HG02970 (cell line): Measurements from ENCODE around the gene ALDH1A1.

ENCODE experiments used
- ATAC-seq: cut with Tn5 transposase; IDR thresholded peaks from one replicate; pipeline ENCODE4 v1.9.1; 2021; ENCODE audit warnings: mild to moderate bottlenecking, moderate library complexity, moderate number of reproducible peaks; ENCODE audit not compliant: unreplicated experiment, low FRiP score

ALDH1A1 gene

DNA sequence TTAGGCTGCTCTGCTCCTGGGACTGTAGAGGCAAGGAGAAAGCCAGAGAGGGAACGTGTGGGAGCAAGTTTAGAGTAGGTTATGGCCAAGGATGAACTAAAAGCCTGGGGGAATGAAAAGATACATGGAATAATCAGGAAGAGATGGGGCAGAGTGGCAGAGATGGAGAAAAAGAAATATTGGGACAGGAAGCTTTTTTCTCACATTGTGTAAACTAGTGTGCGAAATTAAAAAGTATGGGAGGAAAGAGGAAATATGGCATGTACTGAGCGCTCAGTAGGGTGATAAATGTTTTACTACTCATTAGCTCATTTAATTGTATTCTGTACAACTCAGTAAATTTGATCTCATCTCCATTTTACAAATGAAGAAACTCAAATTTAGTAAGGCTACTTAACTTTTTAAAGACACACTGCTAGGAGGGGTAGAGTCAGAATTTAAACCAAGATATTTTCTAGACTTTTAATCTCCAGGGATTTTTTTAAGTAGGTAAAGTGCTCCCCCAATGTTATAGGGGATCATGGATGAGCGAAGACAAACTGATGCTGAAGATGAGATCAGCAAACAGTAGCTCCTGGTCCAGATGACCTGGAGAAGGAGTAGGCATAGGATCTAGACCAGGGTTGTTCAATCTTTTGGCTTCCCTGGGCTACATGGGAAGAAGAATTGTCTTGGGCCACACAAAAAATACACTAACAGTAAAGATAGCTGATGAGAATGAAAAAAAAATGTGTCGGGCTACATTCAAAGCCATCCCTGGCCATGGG, 30.8 kb downstream of the ALDH1A1 start:
- ATAC-seq = no peak

DNA sequence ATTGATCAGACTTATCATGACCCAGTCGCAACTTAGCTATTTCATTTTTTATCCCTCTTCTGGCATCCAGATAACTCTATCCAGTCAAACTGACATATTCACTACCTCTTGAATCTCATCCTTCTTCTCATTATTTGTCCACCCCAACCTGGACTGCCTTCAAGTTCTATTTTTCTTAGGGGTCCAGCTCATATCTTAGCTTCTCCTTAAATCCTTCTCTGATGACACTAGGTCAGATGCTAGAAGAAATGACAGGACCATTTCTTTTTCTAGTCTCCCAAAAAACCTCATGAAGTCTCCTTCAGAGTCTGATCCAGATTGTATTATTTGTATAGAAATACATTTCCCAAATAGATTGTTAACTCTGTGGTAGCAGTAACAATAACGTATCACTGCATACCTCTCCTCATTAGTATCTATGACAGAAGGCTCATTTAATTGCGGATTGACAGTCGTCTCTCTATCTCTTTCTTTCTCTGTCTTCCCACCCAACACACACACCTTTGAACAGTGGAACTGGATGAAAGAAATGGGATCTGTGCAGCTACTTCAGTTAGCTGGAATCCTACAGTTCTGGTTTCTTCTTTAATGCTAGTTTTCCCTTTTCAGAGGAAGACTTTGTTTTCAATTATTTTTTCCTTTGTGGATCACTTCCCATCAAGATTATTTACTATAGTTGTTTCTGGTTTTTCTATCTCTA, 33.5 kb downstream of the ALDH1A1 start:
- no peak for ATAC-seq

DNA sequence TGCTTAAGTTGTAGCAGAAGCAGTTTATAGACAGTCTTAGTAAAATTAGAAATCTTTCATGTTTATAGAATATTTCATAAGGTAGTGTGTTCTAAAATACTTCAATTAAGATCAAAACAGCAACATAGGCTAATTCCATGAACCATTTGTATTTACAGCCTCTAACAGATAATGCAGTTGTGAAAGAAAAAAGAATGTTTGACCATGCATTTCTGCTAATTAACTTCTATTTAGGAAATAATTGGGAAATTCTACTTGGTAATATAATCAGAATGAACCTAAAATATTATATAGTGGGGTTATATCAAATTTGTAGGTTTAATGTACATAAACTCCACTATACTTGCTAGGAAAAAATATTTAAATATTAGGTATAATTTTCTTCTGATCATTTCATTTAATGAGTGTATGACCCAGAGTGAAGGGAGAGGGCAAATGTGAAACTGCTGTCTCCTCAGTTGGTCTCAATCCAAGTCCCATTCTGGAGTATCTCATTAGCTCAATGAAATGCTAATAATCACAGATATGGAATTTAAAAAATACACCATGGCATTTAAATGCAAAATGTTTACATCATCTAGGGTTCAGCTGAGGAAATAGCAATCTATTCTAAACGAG, 34.9 kb downstream of the ALDH1A1 start:
- no peak for ATAC-seq

DNA sequence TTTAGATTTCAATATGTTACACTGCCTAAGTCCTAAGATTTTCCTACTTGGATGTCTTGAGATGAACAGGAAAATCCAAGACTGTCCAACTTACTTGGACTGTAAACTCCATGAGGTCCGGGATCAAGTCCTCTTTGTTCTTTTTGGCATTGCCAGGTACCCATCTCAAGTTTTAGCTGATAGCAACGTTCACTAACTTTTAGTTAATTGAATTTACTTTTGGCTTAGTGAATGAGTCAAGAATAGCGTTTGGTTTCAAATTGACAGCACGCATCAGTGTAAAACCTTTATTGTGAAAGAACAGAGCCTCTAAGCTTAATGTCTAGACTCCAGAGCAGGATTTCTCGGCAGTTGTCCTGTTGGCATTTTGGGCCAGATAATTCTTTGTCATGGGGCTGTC, 37.2 kb downstream of the ALDH1A1 start:
- ATAC-seq = no peak

DNA sequence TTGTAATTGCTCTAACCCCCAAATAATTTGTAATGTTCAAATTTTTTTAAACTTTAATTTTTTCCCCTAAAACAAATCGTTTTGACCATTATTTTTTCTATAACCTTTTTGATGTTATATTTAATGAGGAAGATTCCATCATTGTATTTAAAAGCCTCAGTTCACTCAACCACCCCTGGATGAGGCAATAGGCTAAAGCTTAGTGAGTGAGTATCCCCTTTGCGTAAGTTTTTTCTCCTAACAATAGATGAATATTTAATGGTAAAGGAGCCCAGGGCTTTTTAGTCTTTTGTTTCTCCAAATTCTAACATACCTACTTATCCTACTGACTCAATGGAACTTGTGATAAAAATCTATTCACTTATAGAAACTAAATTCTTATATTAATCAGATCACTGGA, 38.1 kb downstream of the ALDH1A1 start:
- no peak for ATAC-seq

DNA sequence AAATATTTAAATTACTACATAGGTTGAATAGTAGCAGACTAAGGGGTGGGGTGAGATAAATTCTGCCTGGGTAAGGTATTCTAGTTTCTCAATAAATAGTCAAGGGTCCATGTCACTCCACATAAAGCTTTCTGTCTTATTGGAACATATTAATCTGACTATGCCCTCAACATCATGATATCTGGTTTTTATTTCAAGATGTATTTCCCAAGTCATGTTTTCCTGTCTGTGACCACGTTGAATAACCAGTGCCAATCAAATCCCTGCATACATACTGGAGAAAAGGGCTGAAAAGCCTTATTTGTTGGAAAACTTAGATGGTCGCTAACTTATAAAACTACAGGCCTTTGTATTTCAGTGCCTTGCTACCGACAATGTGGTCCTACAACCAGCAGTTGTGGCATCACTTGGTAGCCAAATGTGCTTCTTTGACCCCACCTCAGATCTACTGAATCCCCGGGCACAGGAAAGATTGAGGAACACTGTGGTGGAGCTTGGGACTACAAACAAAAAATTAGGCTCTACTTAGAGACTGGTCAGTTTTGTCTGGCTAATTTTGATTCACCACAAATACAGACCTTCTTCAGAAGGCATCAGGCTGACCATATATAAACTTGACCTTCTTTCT, 39.4 kb downstream of the ALDH1A1 start:
- no peak for ATAC-seq

DNA sequence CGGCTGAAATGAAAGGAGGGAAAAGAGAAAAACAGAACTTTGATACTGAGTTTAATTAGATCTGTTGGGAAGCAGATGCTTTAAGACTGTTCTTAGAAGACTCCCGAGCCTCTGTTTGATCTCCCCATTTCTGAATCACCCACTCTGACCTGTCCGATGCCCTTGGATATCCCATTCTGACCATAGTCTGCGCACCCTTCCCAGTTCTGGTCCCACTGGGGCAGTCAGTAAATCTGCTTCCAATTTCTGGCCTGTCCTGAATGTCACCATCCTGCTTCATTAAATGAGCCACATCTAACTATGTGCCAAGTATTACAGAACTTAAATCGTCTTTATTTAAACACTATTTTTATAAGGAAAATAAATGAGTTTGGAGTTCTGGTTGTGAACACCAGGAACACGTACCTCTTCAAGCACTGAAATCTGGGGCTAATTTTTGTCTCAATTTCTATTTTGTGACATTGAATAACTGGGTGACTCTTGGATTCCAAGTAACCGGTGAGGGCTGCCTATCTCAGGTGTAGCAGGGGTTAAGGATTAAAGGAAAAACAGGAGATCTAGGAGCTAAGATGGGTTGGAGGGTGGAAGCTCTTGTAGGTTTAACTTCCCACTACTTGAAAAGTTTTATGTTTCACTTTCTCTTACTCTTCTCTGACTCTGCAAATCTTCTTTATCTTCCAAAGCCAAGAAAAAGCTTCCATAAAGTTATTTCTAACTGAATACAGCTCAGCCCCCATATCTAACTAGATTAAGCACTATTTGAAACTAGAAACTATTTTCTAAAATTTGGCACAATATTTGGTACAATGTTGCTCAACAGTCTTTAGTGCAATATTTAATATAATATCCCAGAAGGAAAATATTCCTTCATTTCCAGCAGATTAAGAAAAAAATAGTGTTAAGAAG, 40.1 kb downstream of the ALDH1A1 start:
- no peak for ATAC-seq

DNA sequence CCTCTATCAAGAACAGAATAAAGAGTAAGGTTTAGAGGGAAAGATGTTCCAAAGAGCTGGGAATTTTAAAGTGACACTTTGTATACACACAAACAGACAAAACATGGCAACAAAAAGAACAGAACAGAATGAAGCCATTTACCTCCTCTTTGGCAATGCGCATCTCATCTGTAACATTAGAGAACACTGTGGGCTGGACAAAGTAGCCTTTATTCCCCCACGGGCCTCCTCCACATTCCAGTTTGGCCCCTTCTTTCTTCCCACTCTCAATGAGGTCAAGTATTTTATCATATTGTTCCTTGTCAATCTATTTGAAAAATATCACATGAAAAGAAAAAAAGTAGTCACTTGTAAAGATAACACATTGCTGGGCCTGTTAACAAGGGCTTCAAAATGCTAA, 41.0 kb downstream of the ALDH1A1 start:
- no peak for ATAC-seq

DNA sequence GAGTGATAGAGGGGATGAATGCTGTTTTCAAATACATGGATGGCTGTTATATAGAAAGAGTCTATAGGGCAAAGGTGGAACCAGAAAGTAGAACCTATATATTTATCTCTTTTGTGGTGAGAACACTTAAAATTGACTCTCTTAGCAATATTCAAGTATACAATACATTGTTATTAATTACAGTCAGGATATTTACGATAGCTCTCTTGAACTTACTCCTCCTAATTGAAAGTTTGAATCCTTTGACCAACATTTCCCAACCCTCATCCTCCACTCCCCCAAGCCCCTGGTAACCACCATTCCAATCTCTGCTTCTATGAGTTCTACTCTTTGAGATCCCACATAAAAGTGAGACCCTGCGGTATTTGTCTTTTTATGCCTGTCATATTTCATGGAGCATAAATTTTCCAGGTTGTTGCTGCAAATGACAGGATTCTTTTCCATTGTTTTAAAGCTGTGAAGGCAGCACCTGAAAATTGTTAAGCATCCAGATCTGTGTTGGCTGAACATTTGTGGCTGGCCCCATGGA, 41.5 kb downstream of the ALDH1A1 start:
- ATAC-seq = no peak

DNA sequence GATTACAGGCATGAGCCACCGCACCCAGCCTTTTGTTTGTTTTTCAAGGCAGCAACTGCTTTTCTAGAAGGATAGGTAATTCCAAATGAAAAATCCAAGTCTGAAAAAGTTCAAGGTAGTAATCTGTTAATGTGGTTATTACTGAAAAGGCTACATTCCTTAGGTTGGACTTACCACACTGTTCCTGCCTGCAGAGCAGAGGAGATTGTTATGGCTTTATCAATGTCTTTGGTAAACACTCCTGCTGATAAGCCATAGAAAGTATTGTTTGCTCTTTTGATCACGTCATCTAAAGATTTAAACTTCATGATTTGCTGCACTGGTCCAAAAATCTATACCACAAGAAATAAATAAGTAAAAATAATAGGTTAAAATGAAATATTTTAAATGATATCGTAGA, 43.4 kb downstream of the ALDH1A1 start:
- no peak for ATAC-seq

DNA sequence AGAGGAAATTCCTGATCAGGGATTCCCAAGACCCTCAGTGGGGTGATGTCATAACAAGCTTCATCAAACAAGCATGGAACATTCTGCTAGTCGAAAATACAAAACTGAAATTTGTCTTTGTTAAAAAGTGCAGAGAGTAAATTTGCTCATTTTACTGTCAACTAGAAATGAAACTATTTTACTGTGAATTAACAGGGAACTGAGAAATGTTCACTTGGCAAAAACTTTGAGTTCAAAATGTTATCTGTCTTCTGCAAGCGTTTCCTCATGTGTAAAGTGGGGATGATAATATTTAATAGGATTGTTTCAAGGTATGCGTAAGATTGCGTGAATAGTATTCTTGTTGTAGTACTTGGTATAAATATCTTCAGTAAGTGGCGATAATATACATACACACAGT, 45.4 kb downstream of the ALDH1A1 start:
- ATAC-seq = no peak

DNA sequence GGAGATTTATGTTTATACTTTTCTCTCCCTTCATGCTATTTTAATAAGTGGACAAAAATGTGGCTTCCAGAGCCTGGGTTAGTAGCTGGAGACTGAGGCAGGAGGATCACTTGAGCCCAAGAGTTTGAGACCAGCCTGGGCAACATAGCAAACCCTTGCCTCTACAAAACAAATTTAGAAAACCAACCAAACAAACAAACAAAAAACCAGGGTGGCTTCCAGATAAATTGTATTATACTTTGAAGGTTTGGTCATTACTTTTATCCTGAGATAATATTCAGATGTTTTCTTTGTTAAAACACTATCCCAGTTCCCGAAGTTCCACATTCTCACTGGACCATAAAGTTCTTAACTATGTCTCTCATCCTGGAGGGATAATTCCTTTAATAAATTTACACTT, 46.0 kb downstream of the ALDH1A1 start:
- no peak for ATAC-seq

DNA sequence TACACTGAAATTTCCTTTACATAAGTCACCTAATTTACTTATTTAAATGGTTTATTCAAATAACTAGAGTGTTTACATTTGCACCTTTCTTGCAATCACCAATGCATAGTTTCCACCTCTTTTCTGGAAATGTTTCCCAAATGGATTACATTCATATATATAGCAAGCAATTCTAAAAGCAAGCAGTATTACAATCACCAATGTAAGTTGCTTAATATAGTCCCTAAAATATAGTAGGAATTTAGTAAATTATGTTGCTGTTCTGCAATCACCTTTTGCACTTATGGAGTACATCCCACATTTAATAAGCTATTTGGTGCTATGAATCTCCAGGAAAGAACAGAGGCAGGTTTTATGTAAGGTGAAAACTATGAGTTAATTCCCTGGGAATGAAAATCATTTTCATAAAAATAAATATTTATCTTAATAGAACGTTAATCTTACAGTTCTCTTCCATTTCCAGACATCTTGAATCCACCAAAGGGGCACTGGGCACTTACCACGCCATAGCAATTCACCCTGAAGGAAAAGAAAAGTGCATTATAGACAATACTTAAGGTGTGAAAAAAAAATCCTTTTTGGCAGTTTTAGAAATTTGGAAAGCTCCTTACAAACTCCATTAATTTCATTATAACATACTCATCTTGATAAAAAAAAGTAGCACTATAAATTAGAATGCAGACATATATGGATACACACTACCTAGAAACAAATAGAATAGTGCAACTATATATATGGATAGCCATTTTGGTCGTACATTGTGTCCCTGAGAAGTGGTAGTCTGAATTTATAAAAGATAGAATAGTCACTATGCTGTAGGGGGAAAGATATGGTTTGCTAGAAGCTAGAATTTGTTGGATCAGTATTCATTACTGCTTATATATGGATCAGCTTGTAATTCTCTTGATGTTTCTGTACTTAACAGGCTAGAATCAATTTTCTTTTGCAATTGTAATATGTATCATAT, 47.1 kb downstream of the ALDH1A1 start:
- ATAC-seq = no peak

DNA sequence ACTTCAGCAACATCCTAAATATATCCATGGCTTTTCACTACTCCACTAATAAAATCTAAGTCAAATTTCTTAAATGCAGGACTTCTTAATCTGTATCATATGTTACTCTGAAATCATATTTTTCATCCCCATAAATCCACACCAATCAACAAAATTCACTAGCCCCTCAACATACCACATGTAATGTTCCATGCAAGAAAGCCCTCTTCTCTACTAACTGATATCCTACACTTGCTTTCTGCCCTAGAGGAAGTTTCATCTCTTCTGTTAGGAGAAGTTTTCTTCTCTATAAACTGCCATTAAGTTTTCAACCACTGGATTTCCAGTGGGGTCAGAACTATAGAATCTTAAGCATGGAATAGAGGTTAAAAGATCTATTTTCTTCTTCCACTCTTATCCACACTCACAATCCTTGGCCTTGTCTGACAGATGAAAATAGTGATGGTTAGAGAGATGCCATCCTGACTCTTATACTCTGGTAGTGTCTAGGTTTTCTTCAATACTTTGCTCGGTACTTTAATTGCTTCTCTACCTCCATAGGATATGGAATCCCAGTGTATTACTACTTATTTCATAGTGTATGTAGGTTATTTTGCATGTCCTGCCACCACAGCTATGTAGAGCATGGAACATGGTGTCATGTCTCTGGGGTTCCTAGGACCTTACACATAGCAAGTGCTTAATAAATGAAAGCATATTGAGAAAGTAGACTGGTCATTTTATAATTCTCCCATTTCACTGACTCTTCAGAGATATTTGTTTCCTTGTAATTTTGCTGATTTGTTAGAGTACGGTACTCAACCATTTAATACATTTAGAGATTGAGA, 48.4 kb downstream of the ALDH1A1 start:
- no peak for ATAC-seq

DNA sequence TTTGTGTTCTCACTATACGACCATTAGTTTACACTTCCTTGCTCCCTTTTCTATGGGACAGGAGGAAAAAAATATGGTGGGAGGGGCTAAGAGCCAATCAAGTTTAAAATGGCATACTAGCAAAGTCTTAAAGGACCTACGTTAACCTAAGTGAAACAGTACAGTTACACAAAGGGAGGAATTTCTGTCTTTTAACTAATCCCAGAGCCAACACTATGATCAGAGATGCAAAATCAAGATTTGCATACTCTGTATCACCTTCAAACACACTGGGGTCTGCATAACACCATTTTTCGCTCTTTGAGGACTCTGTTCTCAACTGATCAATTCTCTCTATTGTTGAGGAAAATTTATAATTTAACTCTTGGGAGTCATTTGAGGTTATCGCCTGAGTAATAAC, 49.8 kb downstream of the ALDH1A1 start:
- ATAC-seq = no peak

DNA sequence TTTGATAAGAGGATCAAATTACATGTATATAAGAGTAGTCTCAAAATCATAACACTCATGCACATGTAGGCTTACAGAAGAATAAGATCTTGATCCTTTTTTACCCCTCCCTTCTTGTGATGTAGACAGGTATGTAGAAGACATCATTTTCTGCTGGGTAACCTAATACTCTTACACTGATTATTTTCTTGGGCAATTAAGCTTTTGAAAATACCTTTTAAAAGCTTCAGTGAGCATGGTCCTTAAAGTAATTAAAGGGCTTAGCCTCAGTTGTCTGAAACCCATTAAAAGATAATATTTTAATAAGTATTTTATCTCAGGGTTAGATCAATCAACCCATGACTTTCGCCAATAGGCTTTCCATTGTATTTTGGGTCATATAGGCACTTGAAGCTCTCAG, 50.6 kb downstream of the ALDH1A1 start:
- ATAC-seq = no peak

DNA sequence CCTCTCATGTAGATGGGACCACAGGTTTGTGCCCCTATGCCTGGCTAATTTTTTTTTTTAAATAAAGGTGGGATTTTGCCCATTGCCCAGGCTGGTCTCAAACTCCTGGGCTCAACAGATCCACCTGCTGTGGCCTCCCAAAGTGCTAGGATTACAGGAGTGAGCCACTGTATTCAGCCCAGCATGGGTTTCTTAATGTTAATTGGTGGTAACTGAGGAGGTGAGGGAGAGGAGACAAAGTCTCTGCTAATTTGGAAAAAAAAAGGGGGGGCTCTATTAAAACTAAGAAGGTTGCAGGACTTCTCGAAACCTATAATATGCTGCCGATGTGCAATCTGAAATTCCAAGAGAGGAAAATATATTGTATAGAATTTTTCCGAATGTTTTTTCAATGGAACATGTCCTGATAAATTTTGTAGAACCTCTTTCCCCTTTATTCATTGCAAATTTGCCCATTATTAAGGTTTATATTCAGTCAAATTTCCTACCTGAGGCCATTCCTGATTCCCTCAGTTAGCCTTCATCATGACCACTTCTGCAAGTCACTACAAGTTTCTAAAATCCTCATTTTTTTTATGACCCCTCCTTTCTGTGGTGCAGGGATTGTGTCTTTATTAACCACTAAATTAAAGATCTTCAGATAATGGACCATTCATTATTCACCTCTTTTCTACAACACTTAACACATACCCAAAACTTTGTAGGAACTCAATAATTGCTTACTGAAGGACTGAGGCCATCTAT, 52.9 kb downstream of the ALDH1A1 start:
- ATAC-seq = no peak
